M059J (cell line): ENCODE results near the gene EPS15. TPM values are rescaled to one million over a fixed set of nuclear protein-coding genes. Genes with fewer than 3 reads are reported as not detected.
A peak's percentile ranks its signal among the peaks of the same experiment; 100 is the strongest.
"Not testable (repeated sequence)": the region's sequence is repeated elsewhere in the genome, so short reads cannot be mapped to it uniquely, and the experiment has no call there.

ENCODE experiments used
- DNase-seq: peaks from one replicate; pipeline ENCODE4 v3.0.0-alpha.2; 2012; ENCODE audit warnings: low read depth
- total RNA-seq: library from RNA; depleted of rRNA; stranded (reverse); fragments of >200 nt; shearing (Covaris generic); gene quantifications from 2 replicates; pipeline ENCODE4 v1.2.3, GENCODE V29; 2014; rRNA removed

EPS15 gene
- total RNA-seq: 28.0 and 46.1 TPM in 2 replicates

DNA sequence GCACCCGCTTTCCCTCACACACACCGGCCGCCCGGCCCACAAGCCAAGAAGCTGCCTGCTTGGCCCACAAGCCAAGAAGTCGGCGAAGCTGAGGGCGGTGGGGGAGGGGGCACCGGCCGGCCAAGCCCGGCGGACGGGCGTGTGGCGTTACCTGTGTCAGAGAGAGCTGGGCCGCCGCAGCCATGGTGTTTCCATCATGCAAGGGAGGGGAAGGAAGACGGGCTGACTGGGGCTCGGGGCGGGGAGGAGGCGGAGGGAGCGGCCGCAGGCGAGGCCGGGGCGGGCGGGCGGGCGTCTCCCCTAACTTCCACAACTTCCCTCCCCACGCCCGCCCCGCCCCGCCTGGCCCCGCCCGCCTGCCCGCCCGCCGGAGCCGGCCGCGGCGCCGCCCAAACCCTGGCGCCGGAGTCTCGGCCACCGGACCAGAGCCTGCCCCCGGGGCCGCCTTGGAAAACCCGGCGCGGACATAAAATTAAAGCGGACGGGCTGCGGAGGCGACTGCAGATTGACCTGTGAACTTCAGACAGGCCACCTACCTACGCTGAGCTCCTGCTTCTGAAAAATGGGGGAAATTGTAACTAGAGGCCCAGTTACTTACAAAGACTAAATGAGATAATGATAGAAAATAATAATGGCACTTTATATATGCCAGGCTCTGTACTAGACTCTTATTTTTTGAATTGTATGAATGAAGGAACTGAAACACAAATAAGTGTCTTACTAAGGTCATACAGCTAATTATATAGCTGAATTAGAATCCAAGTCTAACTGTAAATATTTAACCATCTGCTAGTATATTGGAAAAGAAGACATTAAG is at the start of gene EPS15:
EPS15 (minus strand) TSS at position 219 of the 817 bp plus-strand sequence; CDS start at position 184, 35 bp downstream.
- DNase-seq: peak; percentile 81

- peak; percentile 56 for DNase-seq
Measured at GRCh38 chr1:51568231-51568935, 49.3 kb upstream of the EPS15 start.

GRCh38 chr1:51567653-51568052 is 48.6 kb upstream of the EPS15 start:
- DNase-seq: peak; percentile 97

GRCh38 chr1:51566260-51566659 is 47.2 kb upstream of the EPS15 start:
- no peak for DNase-seq

GRCh38 chr1:51565009-51565408 is 45.9 kb upstream of the EPS15 start:
- no peak for DNase-seq

GRCh38 chr1:51564124-51564523 is 45.1 kb upstream of the EPS15 start:
- peak; percentile 71 for DNase-seq

- no peak for DNase-seq
Measured at GRCh38 chr1:51561702-51562101, 42.6 kb upstream of the EPS15 start.

DNA sequence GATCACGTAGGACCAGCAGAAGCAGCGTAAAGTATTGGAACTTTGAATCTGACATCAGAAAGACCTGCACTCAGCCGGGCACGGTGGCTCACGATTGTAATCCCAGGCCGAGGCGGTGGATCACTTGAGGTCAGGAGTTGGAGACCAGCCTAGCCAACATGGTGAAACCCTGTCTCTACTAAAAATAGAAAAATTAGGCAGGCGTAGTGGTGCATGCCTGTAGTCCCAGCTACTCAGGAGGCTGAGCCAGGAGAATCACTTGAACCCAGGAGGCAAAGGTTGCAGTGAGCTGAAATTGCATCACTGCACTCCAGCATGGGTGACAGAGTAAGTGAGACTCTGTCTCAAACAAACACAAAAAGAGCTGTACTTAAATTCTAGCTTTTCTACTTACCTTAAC is 41.8 kb upstream of the EPS15 start:
- not testable (repeated sequence) for DNase-seq

- DNase-seq: no peak
Measured at GRCh38 chr1:51560034-51560433, 41.0 kb upstream of the EPS15 start.

DNA sequence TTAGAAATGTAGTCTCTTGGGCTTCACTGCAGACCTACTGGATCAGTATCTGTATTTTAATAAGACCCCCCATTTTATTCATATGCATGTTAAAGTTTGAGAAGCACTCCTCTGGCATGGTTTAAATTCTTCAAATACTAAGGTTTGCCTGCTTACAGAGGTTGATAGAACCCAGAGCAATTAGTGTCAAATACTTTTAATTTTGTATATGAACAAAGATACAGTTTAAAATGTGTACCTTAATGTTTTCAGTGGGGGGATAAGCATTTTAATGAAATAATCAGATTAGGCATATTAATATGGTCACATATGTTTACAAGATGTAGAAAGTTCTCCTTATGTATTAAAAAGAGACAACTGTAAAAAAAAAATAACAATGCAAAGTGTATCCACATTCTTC is 40.4 kb upstream of the EPS15 start:
- DNase-seq: no peak

GRCh38 chr1:51559064-51559500 is 40.0 kb upstream of the EPS15 start:
- DNase-seq: no peak

DNA sequence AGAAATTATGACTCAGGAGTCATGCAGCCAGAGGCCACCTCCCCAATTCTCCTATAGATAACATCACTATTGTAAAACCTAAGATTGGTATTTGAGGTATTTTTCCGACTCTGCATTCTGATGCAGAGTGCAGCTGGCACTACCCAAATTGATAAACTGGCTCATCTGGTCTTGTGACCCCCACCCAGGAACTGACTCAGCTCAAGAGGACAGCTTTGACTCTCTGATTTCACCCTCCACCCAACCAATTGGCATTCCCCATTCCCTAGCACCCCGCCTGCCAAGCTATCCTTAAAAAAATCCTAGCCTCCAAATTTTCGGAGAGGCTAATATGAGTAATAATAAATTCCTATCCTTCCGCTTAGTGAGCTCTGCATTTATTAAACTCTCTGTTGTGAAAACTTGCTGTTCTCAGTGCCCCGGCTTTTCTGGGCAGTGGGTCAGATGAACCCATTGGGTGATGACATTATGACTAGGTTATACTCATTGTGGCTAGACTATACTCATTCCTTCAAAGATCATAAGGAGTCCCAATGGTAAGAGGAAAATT is 39.4 kb upstream of the EPS15 start:
- DNase-seq: peak; percentile 84

DNA sequence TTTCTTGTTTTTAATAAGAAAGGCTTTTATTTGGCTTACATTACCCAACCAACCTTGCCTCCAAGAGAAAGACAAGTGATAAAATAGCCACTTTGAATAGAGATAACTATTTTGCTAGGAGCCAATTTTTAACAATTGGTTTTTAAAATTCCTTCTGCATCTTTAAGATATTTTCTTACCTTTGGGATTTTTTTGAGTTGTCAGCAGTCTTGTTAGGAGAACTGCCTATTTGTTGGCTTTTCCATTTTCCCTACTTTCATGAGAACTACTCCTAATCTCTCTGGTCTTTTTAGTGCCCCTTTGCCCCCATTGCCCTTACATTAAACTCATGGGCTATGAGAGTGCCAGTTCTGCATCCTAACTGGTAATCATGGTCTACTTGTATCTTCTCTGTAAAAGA is 38.1 kb upstream of the EPS15 start:
- no peak for DNase-seq

- DNase-seq: peak; percentile 49
Measured at GRCh38 chr1:51555866-51556619, 37.0 kb upstream of the EPS15 start.

DNA sequence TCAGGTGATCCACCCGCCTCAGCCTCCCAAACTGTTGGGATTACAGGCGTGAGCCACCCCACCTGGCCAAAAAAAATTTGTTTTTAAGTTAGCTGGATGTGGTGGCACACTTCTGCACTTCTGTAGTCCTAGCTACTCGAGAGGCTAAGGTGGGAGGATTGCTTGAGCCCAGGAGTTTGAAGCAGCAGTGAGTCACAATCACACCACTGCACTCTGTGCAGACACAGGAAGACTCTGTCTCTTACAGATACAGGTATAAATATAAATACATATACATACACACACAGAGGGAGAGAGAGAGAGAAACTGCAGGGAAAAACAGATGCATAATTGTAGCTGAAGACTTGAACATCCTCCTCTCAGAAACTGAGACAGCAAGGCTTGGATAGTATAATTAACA is 34.8 kb upstream of the EPS15 start:
- no peak for DNase-seq

- no peak for DNase-seq
Measured at GRCh38 chr1:51552929-51553807, 34.1 kb upstream of the EPS15 start.

DNA sequence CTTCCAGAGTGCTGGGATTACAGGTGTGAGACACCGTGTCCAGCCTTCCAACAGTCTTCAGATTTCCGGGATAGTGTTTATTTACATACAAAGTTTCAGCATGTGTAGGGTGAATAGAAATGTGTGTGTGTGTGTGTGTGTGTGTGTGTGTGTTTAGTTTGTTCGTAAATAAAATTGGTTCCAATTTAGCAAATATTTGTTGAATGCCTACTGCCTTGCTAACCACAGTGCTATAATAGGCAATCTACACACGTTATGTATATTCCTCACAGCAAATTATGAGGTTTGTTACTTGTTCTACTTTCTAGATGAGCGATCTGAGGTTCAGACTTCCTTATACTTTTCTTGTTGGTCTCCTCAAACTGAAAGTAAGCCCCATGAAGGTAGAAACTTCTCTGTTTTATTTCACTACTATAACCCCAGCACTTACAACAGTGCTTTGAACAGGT is 32.8 kb upstream of the EPS15 start:
- no peak for DNase-seq

DNA sequence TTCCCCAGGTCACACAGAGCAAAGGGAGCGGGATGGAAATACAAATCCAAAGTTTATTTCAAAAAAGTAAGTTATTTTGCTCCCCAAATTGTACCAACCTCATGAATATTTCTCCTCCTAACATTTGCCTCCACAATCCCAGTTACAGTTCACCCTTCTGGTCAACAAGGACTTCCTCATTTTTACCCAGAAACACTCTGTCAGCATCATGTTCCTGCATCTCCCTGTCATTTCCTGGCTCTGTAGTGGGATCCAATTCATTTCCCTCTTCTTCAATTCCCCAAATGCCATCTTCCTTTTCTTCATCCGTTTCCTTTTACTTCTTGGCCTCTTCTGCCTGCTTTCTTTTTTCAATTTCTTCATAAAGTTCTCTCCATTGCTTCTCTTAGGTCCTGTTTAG is 32.0 kb upstream of the EPS15 start:
- no peak for DNase-seq

DNA sequence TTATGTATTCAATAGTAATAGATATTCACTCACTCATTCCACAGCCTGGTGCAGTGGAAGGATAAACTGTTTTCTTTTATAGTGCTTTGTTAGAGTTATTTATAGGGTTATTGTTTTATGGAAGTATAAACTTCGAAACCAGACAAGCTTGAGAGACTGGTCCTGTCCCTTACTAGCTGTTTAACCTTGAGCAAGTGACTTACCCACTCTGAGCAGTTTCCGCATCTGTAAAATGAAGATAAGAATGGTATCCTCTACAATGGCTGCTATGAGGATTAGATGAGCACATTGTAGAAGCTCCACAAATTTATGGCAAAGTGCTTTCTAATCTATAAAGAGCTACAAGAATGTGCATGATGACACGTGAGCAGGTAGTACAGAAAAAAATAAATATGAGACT is 30.8 kb upstream of the EPS15 start:
- DNase-seq: no peak

DNA sequence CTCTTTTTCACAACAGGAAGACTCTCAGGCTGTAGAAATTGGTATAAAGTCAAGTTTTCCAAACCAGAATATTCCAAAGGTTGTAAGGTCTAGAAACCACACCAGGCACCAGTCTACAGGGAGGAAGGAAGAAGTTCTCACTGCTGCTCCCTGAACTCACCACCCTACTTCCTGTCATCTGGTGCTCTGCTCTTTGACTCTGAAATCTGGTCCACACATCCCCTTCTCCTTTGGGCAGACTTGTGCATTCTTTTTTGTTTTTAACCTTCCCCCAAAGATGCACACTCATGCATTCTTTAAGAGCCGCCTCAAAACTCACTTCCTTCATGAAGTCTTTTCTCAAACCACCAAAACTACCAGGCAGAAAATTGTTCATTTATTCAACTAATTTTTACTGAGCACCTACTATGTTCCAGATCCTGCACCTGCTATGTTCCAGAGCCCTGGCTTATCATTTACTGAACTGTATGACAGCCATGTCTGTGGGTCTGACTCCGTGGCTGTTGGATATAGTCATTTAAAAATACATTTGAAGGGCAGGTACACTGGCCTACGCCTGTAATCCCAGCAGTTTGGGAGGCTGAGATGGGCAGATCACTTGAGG is 30.1 kb upstream of the EPS15 start:
- DNase-seq: peak; percentile 14
